Measurements from ENCODE around the gene BRME1. TPM values are rescaled to one million over a fixed set of nuclear protein-coding genes. Genes with fewer than 3 reads are reported as not detected.

The BRME1 gene
- polyA plus RNA-seq, 2 of the 4 experiments (the other 2 are of a cell fraction), result 0.12 to 1.2 TPM

DNA sequence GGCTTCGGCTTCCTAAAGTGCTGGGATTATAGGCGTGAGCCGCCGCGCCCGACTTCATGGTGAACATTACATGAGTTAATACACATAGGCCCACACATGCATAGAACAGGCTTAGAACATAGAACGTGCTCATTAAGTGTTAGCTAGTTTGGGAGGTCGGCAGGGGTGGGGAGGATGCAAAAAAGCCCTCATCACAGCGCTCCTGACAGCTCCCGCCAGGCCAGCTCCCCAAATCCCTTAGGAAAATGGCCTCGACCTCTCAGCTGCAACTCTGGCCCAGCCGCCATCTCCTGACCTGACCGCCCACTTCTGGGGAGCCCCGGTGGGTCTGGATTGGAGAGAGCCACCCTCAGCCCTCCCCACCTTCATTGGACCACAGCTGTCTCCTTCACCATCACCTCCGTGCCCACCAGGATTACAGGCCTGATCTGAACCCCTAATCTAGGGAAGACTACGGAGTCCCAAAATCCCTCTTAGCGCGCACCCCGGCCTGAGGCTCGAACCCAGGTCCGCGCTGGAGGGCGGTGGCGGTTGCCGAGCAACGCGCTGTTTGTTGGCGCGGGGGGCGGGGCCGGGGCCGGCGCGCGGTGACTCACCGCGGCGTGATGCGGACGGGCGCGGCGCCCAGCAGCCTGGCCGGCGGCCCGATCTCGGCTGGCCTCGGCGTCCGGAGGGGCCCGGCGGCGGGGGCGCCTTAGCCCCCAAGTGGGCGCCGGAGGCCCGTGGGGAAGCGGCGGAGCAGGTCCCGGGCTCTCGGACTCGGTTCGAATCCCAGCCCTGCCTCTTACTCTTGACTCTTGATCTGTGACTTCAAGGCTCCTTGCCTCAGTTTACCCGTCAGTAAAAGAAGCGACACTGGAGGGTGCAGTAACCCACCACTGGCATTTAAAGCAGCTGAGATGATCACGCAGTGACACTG lies 55.7 kb downstream of the BRME1 start (continued):
- TF ChIP-seq, protein P1, sequence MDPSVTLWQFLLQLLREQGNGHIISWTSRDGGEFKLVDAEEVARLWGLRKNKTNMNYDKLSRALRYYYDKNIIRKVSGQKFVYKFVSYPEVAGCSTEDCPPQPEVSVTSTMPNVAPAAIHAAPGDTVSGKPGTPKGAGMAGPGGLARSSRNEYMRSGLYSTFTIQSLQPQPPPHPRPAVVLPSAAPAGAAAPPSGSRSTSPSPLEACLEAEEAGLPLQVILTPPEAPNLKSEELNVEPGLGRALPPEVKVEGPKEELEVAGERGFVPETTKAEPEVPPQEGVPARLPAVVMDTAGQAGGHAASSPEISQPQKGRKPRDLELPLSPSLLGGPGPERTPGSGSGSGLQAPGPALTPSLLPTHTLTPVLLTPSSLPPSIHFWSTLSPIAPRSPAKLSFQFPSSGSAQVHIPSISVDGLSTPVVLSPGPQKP (IDR thresholded peaks at IDR 0.05; ENCODE audit: low read depth, low read length), result no peak
- TF ChIP-seq NPAS2 (CRISPR knock-in tag; IDR thresholded peaks at IDR 0.05; ENCODE audit: borderline replicate concordance) (peak; percentile 60; the same call in 1 of the 2 replicates), ESRRA (IDR thresholded peaks at IDR 0.05; ENCODE audit: borderline replicate concordance, low read length) (no peak), HEYL (CRISPR knock-in tag; IDR thresholded peaks at IDR 0.05) (peak; percentile 95), JUNB (IDR thresholded peaks at IDR 0.05) (peak; percentile 46; the same call in 1 of the 2 replicates), TP53 (CRISPR knock-in tag; IDR thresholded peaks at IDR 0.05) (peak; percentile 85; the same call in 1 of the 2 replicates), RFX5 (IDR thresholded peaks at IDR 0.05) (no peak), FOSB (CRISPR knock-in tag; IDR thresholded peaks at IDR 0.05) (peak; percentile 92), EP300 (IDR thresholded peaks at IDR 0.05) (peak in 1 of 2 experiments; percentile 48; a peak in 1 of 5 replicates), FOXS1 (CRISPR knock-in tag; IDR thresholded peaks at IDR 0.05) (peak; percentile 94), ZSCAN20 (CRISPR knock-in tag; IDR thresholded peaks at IDR 0.05) (peak; percentile 89; the same call in 1 of the 2 replicates), HOXA7 (CRISPR knock-in tag; IDR thresholded peaks at IDR 0.05) (peak; percentile 96), HOXB13 (CRISPR knock-in tag; IDR thresholded peaks at IDR 0.05; ENCODE audit: low read depth) (peak; percentile 98), HOXB5 (CRISPR knock-in tag; IDR thresholded peaks at IDR 0.05) (peak; percentile 96)

DNA sequence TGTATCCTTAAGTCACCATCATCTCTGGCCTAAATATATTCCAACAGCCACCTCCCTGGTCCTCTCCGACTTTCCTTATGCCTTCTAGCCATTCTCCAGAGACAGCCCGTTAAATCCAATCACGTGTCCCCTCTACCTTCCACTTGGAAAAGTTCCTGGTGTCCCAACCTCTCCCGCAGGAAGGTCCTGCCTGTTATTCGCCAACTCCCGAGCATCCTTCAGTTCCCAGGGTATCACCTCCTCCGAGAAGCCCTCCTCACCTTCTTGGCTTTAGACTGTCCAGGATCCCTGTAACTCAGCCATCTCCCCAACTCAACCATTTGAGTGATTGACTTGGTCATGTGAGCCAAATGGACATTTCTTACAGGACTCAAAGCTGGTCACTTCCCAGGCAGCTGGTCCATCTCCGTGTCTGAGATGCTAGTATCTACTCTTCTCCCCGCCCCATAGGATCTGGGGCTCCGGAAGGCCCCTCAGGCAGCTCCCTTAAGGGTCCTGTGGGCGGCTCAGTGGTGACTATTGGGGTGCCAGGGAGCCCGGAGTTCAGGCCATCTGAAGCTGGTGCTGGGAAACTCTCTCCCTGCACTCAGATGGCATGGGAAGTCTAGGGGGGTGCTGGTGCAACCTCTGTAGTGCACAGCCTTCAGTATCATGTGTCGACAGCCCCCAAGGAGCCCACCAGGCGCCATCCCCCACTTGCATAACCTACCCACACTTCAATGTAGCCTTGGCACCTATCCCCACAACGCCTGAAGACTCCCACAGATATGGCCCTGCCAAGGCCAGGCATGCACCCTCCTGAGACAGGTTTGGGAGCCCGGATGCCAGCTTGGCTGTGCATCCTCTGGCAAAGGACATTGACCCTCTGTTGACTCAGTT lies 56.9 kb downstream of the BRME1 start:
- WGBS (ENCODE audit: missing lambda C conversion rate), result 33% methylated on average over 10 of the region's 16 CpGs
- Histone ChIP-seq H3K9me3 (no peaks in the 10 kb centered on the region), H3K4me3 (no peak overlapping the region), H3K27ac (peak overlapping the region; percentile 100), H3K4me2 (peak overlapping the region; percentile 94), H3K4me1 (peaks cover 83% of the 10 kb centered on the region)
- POLR2A ChIA-PET, result interaction anchor here (1.1 kb wide), 1 partner anchor 9 kb away, joined by 7 read pairs; no protein-coding TSS in a partner anchor
- CTCF ChIA-PET, result interaction anchor here (0.6 to 20.6 kb wide), 3 partner anchors 12 to 225 kb away, joined by 3 to 271 read pairs (median 116); no protein-coding TSS in a partner anchor
- ATAC-seq (no peak), FAIRE-seq (no peak), DNase-seq (ENCODE audit: low read depth in 1 of 2, low spot score in 1 of 2) (peak in 1 of 2 experiments; percentile 74)
- peak; percentile 72; the same call in 1 of the 2 replicates for TF ChIP-seq HOXB13 (CRISPR knock-in tag; IDR thresholded peaks at IDR 0.05; ENCODE audit: low read depth)
- peak; percentile 75; the same call in 1 of the 2 replicates for TF ChIP-seq FOSB (CRISPR knock-in tag; IDR thresholded peaks at IDR 0.05)
- TF ChIP-seq FOSL2 (IDR thresholded peaks at IDR 0.05), result no peak
- TF ChIP-seq FOSL2 (CRISPR knock-in tag; IDR thresholded peaks at IDR 0.05), result no peak
- peak; percentile 96 for TF ChIP-seq ZFP36 (IDR thresholded peaks at IDR 0.05; ENCODE audit: borderline replicate concordance, partially characterized antibody)
- TF ChIP-seq, protein P2, sequence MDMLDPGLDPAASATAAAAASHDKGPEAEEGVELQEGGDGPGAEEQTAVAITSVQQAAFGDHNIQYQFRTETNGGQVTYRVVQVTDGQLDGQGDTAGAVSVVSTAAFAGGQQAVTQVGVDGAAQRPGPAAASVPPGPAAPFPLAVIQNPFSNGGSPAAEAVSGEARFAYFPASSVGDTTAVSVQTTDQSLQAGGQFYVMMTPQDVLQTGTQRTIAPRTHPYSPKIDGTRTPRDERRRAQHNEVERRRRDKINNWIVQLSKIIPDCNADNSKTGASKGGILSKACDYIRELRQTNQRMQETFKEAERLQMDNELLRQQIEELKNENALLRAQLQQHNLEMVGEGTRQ (IDR thresholded peaks at IDR 0.05), result peak; percentile 72
- no peak for TF ChIP-seq RAD21 (conservative IDR thresholded peaks at IDR 0.05 in 1 of 2, IDR thresholded peaks at IDR 0.05 in 1 of 2)

DNA sequence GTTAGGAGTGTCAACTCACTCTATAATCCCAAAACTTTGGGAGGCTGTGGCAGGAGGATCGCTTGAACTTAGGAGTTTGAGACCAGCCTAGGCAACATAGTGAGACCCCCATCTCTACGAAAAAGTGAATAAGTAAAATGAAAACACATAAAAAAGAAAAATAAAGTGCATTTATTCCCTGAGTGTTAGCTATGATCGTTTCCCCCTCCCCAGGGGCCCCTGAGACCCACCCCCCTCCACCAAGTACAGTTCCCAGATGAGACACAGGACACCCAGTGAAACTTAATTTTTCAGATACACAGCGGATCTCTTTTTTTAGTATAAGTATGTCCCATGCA lies 57.6 kb downstream of the BRME1 start:
- H3K4me3 ChIP-seq, result no peak overlapping the region
- CTCF ChIA-PET, result interaction anchor here (1.0 to 20.6 kb wide), 4 partner anchors 11 to 64 kb away, joined by 3 to 271 read pairs (median 60); no protein-coding TSS in a partner anchor
- TF ChIP-seq HOXB13 (CRISPR knock-in tag; IDR thresholded peaks at IDR 0.05; ENCODE audit: low read depth) (0 out of 2 replicates have a peak, but pooled peaks have one; percentile 3), HEYL (CRISPR knock-in tag; IDR thresholded peaks at IDR 0.05) (no peak)
- FAIRE-seq (no peak), DNase-seq (ENCODE audit: low read depth in 1 of 2, low spot score in 1 of 2) (no peak), ATAC-seq (no peak)
- peak overlapping the region; percentile 100 for H3K27ac ChIP-seq
- H3K4me2 ChIP-seq, result peak overlapping the region; percentile 94
- POLR2A ChIA-PET, result interaction anchor here (0.6 to 2.9 kb wide), 5 partner anchors 9 to 533 kb away, joined by 4 to 33 read pairs (median 7); partner anchors contain the start of gene ADGRE5
- H3K9me3 ChIP-seq, result no peaks in the 10 kb centered on the region
- 61% methylated on average over 4 of the region's 4 CpGs for WGBS (ENCODE audit: missing lambda C conversion rate)
- H3K4me1 ChIP-seq, result peaks cover 83% of the 10 kb centered on the region

All from A549 (cell line).